Hepatocyte (in vitro differentiated cells): Measurements from ENCODE around the gene DSTYK. TPM values are rescaled to one million over a fixed set of nuclear protein-coding genes. Genes with fewer than 3 reads are reported as not detected.
"Not testable (repeated sequence)": the region's sequence is repeated elsewhere in the genome, so short reads cannot be mapped to it uniquely, and the experiment has no call there.

ENCODE experiments used
- DNase-seq: peaks from one replicate; pipeline ENCODE4 v3.0.0-alpha.2; 2016; ENCODE audit warnings: low spot score
- H2AFZ ChIP-seq: fragments of 200-600 bp; sonication (generic); 2 replicates; pipeline ENCODE4 v1.6.0; 2016; ENCODE audit warnings: antibody characterized with exemption, mild to moderate bottlenecking
- H3K27ac ChIP-seq: fragments of 200-600 bp; sonication (generic); 2 replicates; pipeline ENCODE4 v1.5.1; 2016; ENCODE audit warnings: mild to moderate bottlenecking
- H3K27me3 ChIP-seq: fragments of 200-600 bp; sonication (generic); 2 replicates; pipeline ENCODE4 v1.6.1; 2016
- H3K36me3 ChIP-seq: fragments of 200-600 bp; sonication (generic); replicated peaks from 2 replicates; pipeline ENCODE4 v1.5.1; 2016; ENCODE audit warnings: low read depth; ENCODE audit not compliant: insufficient read depth
- H3K4me1 ChIP-seq: fragments of 200-600 bp; sonication (generic); 2 replicates; pipeline ENCODE4 v1.5.1; 2016; ENCODE audit warnings: mild to moderate bottlenecking, moderate library complexity; ENCODE audit not compliant: insufficient read depth
- H3K4me2 ChIP-seq: fragments of 200-600 bp; sonication (generic); 2 replicates; pipeline ENCODE4 v1.6.0; 2016
- H3K4me3 ChIP-seq: fragments of 200-600 bp; sonication (generic); 2 replicates; pipeline ENCODE4 v1.5.1; 2016; ENCODE audit warnings: mild to moderate bottlenecking
- H3K79me2 ChIP-seq: fragments of 200-600 bp; sonication (generic); 2 replicates; pipeline ENCODE4 v1.6.0; 2017; ENCODE audit warnings: mild to moderate bottlenecking
- H3K9me2 ChIP-seq: fragments of 200-600 bp; sonication (generic); replicated peaks from 2 replicates; pipeline ENCODE4 v1.6.0; 2017; ENCODE audit warnings: mild to moderate bottlenecking; ENCODE audit not compliant: insufficient read depth
- H3K9me3 ChIP-seq: fragments of 200-600 bp; sonication (generic); 2 replicates; pipeline ENCODE4 v1.5.1; 2016; ENCODE audit warnings: low read depth, mild to moderate bottlenecking
- H4K20me1 ChIP-seq: fragments of 200-600 bp; sonication (generic); 2 replicates; pipeline ENCODE4 v1.6.0; 2016; ENCODE audit warnings: mild to moderate bottlenecking; ENCODE audit not compliant: insufficient read depth, poor library complexity, severe bottlenecking
- CTCF ChIP-seq: fragments of 200-600 bp; sonication (generic); IDR thresholded peaks from 2 replicates; pipeline ENCODE4 v1.5.1; 2016; ENCODE audit warnings: antibody characterized with exemption, mild to moderate bottlenecking; ENCODE audit not compliant: poor library complexity
- EZH2 ChIP-seq: fragments of 200-600 bp; sonication (generic); IDR thresholded peaks from 2 replicates; pipeline ENCODE4 v1.6.1; 2016; ENCODE audit warnings: antibody characterized with exemption, mild to moderate bottlenecking, borderline replicate concordance
- EZH2phosphoT487 ChIP-seq: fragments of 200-600 bp; sonication (generic); IDR thresholded peaks from one replicate; pipeline ENCODE4 v1.6.1; 2018; ENCODE audit warnings: antibody characterized with exemption, mild to moderate bottlenecking, low read depth, moderate library complexity; ENCODE audit not compliant: unreplicated experiment, severe bottlenecking
- WGBS: methylation state at CpG from one replicate; pipeline ENCODE4 v1.1.6; 2016; ENCODE audit warnings: low lambda C conversion rate; ENCODE audit errors: missing lambda C conversion rate; 5-methylcytosine and 5-hydroxymethylcytosine counted together
- polyA plus RNA-seq: library from polyadenylated mRNA; unstranded; fragments of >200 nt; fragmentation: Nextera tagmentation; extraction: Ambion mirVana; gene quantifications from 2 replicates; pipeline ENCODE4 v1.2.1, GENCODE V29; 2016
- total RNA-seq: library from RNA; depleted of rRNA; stranded (reverse); fragments of >200 nt; gene quantifications from 2 replicates; pipeline ENCODE4 v1.2.3, GENCODE V29; 2014

DSTYK gene
- total and polyA plus RNA-seq, 2 experiments from 2014 or later = 7.7 to 11.0 TPM

DNA sequence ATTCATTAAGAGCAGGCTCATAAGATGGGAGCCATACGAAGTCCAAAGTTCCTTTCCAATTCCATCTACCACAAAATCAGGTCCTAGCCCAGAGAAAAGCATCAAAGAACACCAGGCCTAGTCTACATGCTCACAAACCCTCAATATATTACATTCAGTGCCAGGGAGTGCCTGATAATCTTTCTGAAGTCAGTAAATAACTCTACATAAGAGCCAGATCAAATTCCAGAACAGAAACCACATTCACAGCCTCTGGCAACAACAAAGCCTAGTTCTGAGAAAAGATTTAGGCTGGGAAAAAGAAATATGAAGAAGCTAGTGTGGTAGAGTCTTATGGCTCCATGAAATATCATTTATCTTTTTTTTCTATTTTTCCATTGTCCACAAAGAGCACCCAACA is 49.2 kb downstream of the DSTYK start:
- no peaks in the 10 kb centered on the region for H3K36me3 ChIP-seq

GRCh38 chr1:205161076-205161475 is 50.4 kb downstream of the DSTYK start:
- Histone ChIP-seq H3K4me2 (no peak overlapping the region), H4K20me1 (no peaks in the 10 kb centered on the region), H3K9me2 (no peaks in the 10 kb centered on the region), H3K9me3 (no peaks in the 10 kb centered on the region), H3K27ac (peak overlapping the region; percentile 53), H3K36me3 (peaks cover 3% of the 10 kb centered on the region), H3K4me3 (no peak overlapping the region), H3K27me3 (no peaks in the 10 kb centered on the region), H3K79me2 (peaks cover 10% of the 10 kb centered on the region), H3K4me1 (no peaks in the 10 kb centered on the region), H2AFZ (no peak overlapping the region)
- peak; percentile 26 for DNase-seq
- TF ChIP-seq EZH2 (no peak), CTCF (no peak), EZH2phosphoT487 (no peak)
- 89% methylated on average over 6 of the region's 6 CpGs for WGBS

More for the DNA sequence above, 49.2 kb downstream of the DSTYK start:
- TF ChIP-seq EZH2phosphoT487 (no peak), EZH2 (no peak), CTCF (no peak)
- H4K20me1 ChIP-seq = no peaks in the 10 kb centered on the region
- no peak overlapping the region for H2AFZ ChIP-seq
- H3K4me1 ChIP-seq = no peaks in the 10 kb centered on the region
- no peaks in the 10 kb centered on the region for H3K9me3 ChIP-seq
- no peak for DNase-seq
- peaks cover 10% of the 10 kb centered on the region for H3K79me2 ChIP-seq
- 85% methylated on average over 1 of the region's 1 CpG for WGBS
- no peak overlapping the region for H3K4me2 ChIP-seq
- H3K9me2 ChIP-seq = no peaks in the 10 kb centered on the region
- no peaks in the 10 kb centered on the region for H3K27me3 ChIP-seq
- no peak overlapping the region for H3K4me3 ChIP-seq
- peak overlapping the region; percentile 65 for H3K27ac ChIP-seq

DNA sequence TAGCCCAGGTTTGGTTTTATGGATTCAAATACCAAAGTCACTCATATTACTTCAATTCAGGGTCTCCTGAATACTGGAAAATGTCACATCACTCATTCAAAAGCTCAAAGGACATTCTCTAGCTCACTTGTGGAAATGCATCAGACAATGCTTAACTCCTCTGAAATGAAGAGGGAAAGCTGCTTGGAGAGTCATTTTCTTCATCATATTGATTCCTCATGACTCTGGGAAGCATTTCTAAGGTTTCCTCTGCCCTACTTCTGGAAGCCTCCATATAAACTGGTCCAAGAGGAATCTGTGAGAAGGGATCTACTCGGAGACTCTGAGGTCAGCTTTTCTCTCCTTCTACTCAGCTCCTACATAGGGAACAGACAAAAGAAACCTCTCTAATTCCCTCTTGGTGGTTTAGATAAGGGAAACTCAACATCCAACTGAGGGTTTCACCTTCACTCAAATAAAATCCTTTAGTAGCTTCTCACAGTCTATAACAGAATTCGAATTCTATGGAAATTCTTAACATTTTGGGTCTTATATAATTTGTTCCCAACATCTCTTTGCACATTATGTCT is 53.4 kb downstream of the DSTYK start:
- H3K27ac ChIP-seq = no peak overlapping the region
- H3K79me2 ChIP-seq = no peaks in the 10 kb centered on the region
- peaks cover 6% of the 10 kb centered on the region for H3K36me3 ChIP-seq
- no peak overlapping the region for H3K4me2 ChIP-seq
- no peak for DNase-seq
- no peaks in the 10 kb centered on the region for H3K27me3 ChIP-seq
- no peaks in the 10 kb centered on the region for H3K9me3 ChIP-seq
- WGBS = 93% methylated on average over 2 of the region's 2 CpGs
- TF ChIP-seq CTCF = no peak
- no peak for TF ChIP-seq EZH2
- no peak for TF ChIP-seq EZH2phosphoT487
- H4K20me1 ChIP-seq = no peaks in the 10 kb centered on the region
- no peak overlapping the region for H2AFZ ChIP-seq
- no peak overlapping the region for H3K4me3 ChIP-seq
- no peaks in the 10 kb centered on the region for H3K9me2 ChIP-seq
- no peaks in the 10 kb centered on the region for H3K4me1 ChIP-seq

DNA sequence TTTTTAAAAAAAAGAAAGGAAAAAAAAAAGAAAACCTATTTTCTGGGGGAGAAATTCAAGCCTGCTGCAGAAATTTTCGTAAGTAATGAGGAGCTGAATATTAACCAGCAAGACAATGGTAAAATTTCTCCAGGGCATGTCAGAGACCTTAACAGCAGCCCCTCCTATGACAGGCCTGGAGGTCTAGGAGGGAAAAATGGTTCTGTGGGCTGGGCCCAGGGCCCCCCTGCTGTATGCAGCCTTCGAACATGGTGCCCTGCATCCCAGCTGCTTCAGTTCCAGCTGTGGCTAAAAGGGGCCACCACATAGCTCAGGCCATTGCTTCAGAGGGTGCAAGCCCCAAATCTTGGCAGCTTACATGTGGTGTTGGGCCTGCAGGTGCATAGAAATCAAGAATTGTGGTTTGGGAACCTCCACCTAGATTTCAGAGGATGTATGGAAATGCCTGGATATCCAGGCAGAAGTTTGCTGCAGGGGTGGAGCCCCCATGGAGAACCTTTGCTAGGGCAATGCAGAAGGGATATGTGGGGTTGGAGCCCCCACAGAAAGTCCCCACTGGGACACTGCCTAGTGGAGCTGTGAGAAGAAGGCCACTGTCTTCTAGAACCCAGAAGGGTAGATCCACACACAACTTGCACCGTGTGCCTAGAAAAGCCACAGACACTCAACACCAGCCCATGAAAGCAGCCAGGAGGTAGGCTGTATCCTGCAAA is 55.7 kb downstream of the DSTYK start:
- not testable (repeated sequence) for H2AFZ ChIP-seq, DNase-seq, H3K79me2 ChIP-seq, H3K36me3 ChIP-seq, H3K4me1 ChIP-seq, H3K9me2 ChIP-seq, H3K4me2 ChIP-seq, H3K9me3 ChIP-seq, H3K27me3 ChIP-seq, H3K27ac ChIP-seq, H4K20me1 ChIP-seq, H3K4me3 ChIP-seq
- 95% methylated on average over 3 of the region's 3 CpGs for WGBS
